ENCODE data around the gene ZNF580. TPM values are rescaled to one million over a fixed set of nuclear protein-coding genes. Genes with fewer than 3 reads are reported as not detected.

ZNF580 gene
- total RNA-seq, 1 experiment from 2014 or later = 22.8 TPM

GRCh38 chr19:55601084-55601483 is 39.7 kb upstream of the ZNF580 start:
- H4K91ac ChIP-seq (ENCODE audit: insufficient read length, low read depth, low read length) = no peak overlapping the region
- H3K56ac ChIP-seq (ENCODE audit: insufficient read length, low read depth, low read length) = no peak overlapping the region
- H2BK120ac ChIP-seq (ENCODE audit: low read depth, low read length, poor library complexity, severe bottlenecking) = no peak overlapping the region
- H3K18ac ChIP-seq (ENCODE audit: insufficient read length, low read depth, low read length) = no peak overlapping the region
- peak overlapping the region; percentile 75 for H3K4me2 ChIP-seq (ENCODE audit: insufficient read depth, insufficient read length, low read length)
- no peak overlapping the region for H2AFZ ChIP-seq (ENCODE audit: low read length)
- H3K27ac Mint-ChIP-seq = peak overlapping the region in 2 of 3 experiments; percentile 80 to 83; a peak in 5 of 7 replicates
- H3K4me3 Mint-ChIP-seq = peak overlapping the region; percentile 57 to 78
- H3K27me3 ChIP-seq (ENCODE audit: insufficient read depth, low read length) = no peaks in the 10 kb centered on the region
- H3K9ac ChIP-seq (ENCODE audit: extremely low read depth, insufficient read length, low read length) = peak overlapping the region; percentile 33
- peaks cover 2 to 4% of the 10 kb centered on the region in 2 experiments; a peak in 2 of 5 replicates for H3K9me3 Mint-ChIP-seq
- H4K8ac ChIP-seq (replicated peaks; ENCODE audit: insufficient read length, low read depth, low read length) = no peak overlapping the region
- H3K27me3 Mint-ChIP-seq (ENCODE audit: low read depth) = no peaks in the 10 kb centered on the region
- no peaks in the 10 kb centered on the region for H4K20me1 ChIP-seq (ENCODE audit: control insufficient read depth, insufficient read depth, insufficient read length)
- no peak overlapping the region for H3K23ac ChIP-seq (ENCODE audit: insufficient read length, low read depth, low read length)
- no peak overlapping the region for H2BK5ac ChIP-seq (ENCODE audit: insufficient read length, low read length)
- no peak overlapping the region for H2AK5ac ChIP-seq (ENCODE audit: insufficient read length, low read length)
- peaks cover 32 to 42% of the 10 kb centered on the region in 2 experiments for H3K4me1 Mint-ChIP-seq
- H3K79me2 ChIP-seq (ENCODE audit: insufficient read depth, low read length) = no peaks in the 10 kb centered on the region
- H3K9me3 ChIP-seq (ENCODE audit: control insufficient read depth, low read depth, low read length) = no peaks in the 10 kb centered on the region
- no peak overlapping the region for H3K14ac ChIP-seq (ENCODE audit: insufficient read depth, low read length)
- no peak overlapping the region for H2BK20ac ChIP-seq (ENCODE audit: low read depth, low read length, poor library complexity, severe bottlenecking)
- no peak overlapping the region for H3K27ac ChIP-seq (ENCODE audit: insufficient read length, low read depth, low read length)
- peaks cover 12 to 16% (median 14%) of the 10 kb centered on the region in 3 experiments; a peak in 6 of 7 replicates for H3K36me3 Mint-ChIP-seq (ENCODE audit: insufficient read depth in 1 of 3, low read depth in 3 of 3)
- TF ChIP-seq, protein P1, sequence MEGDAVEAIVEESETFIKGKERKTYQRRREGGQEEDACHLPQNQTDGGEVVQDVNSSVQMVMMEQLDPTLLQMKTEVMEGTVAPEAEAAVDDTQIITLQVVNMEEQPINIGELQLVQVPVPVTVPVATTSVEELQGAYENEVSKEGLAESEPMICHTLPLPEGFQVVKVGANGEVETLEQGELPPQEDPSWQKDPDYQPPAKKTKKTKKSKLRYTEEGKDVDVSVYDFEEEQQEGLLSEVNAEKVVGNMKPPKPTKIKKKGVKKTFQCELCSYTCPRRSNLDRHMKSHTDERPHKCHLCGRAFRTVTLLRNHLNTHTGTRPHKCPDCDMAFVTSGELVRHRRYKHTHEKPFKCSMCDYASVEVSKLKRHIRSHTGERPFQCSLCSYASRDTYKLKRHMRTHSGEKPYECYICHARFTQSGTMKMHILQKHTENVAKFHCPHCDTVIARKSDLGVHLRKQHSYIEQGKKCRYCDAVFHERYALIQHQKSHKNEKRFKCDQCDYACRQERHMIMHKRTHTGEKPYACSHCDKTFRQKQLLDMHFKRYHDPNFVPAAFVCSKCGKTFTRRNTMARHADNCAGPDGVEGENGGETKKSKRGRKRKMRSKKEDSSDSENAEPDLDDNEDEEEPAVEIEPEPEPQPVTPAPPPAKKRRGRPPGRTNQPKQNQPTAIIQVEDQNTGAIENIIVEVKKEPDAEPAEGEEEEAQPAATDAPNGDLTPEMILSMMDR (conservative IDR thresholded peaks at IDR 0.05) = no peak
- H3K23me2 ChIP-seq (ENCODE audit: insufficient read length, low read depth, low read length, poor library complexity, severe bottlenecking) = peaks cover 8% of the 10 kb centered on the region
- no peak overlapping the region for H4K5ac ChIP-seq (ENCODE audit: insufficient read length, low read depth, low read length)
- WGBS (ENCODE audit: extremely low coverage, insufficient read length, low lambda C conversion rate) = no CpG with 5 or more reads among the region's 4 CpGs
- peaks cover 2% of the 10 kb centered on the region; the same call in 1 of the 2 replicates for H3K4me1 ChIP-seq (ENCODE audit: insufficient read depth, low read length)
- no peak overlapping the region for H3T11ph ChIP-seq (ENCODE audit: low read length)
- H2BK15ac ChIP-seq (ENCODE audit: low read depth, low read length) = no peak overlapping the region
- DNase-seq = no peak
- no peak overlapping the region for H3K4ac ChIP-seq (ENCODE audit: low read depth, low read length)
- H3K79me1 ChIP-seq (ENCODE audit: insufficient read depth, low read depth, low read length, poor library complexity, severe bottlenecking) = no peaks in the 10 kb centered on the region
- no peak overlapping the region for H2BK12ac ChIP-seq (ENCODE audit: insufficient read length, low read depth, low read length)
